Measurements from ENCODE around the gene COX8C. TPM values are rescaled to one million over a fixed set of nuclear protein-coding genes. Genes with fewer than 3 reads are reported as not detected.

The COX8C gene
- total RNA-seq, 1 experiment from 2014 or later = not detected

DNA sequence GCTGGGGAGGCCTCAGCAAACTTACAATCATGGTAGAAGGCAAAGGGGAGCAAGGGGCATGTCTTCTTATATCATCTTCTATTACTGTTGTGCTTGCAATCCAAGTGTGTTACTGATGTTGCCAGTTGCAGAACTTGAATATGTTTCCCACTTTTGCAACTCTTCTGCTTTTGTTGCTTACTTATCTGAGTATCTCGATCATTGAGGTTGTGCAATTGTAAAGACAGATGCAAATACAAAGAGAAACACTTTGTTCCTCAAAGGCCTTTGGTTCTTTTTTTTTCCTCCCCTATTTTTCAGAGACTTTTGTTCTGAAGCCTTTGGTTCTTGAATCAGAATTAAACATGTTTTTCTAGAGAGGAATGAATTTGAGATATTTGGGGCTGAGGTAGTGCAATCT, 3.7 kb upstream of the COX8C start:
- POLR2A ChIA-PET = no interaction called here
- H3K4me1 ChIP-seq (ENCODE audit: control insufficient read depth in 1 of 2, insufficient read depth in 2 of 2, low read length in 2 of 2) = no peaks in the 10 kb centered on the region

More for the DNA sequence above, 3.7 kb upstream of the COX8C start:
- no peak overlapping the region for H3K4me3 ChIP-seq (replicated peaks in 1 of 2; ENCODE audit: low read depth in 1 of 2, low read length in 2 of 2)
- DNase-seq (ENCODE audit: low read depth, low spot score) = no peak
- H4K20me1 ChIP-seq (ENCODE audit: insufficient read depth) = no peaks in the 10 kb centered on the region
- H3K27me3 ChIP-seq (ENCODE audit: insufficient read depth, low read length) = no peaks in the 10 kb centered on the region
- CTCF ChIA-PET = no interaction called here
- no peak overlapping the region for H3K27ac ChIP-seq (ENCODE audit: low read depth, low read length)
- no peak overlapping the region for H2AFZ ChIP-seq (ENCODE audit: low read depth, low read length, poor library complexity, severe bottlenecking)
- no peak for TF ChIP-seq EGR1 (IDR thresholded peaks at IDR 0.05; ENCODE audit: low read depth)
- TF ChIP-seq, protein P1, sequence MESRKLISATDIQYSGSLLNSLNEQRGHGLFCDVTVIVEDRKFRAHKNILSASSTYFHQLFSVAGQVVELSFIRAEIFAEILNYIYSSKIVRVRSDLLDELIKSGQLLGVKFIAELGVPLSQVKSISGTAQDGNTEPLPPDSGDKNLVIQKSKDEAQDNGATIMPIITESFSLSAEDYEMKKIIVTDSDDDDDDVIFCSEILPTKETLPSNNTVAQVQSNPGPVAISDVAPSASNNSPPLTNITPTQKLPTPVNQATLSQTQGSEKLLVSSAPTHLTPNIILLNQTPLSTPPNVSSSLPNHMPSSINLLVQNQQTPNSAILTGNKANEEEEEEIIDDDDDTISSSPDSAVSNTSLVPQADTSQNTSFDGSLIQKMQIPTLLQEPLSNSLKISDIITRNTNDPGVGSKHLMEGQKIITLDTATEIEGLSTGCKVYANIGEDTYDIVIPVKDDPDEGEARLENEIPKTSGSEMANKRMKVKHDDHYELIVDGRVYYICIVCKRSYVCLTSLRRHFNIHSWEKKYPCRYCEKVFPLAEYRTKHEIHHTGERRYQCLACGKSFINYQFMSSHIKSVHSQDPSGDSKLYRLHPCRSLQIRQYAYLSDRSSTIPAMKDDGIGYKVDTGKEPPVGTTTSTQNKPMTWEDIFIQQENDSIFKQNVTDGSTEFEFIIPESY (IDR thresholded peaks at IDR 0.05; ENCODE audit: extremely low read depth, insufficient replicate concordance, low read length) = no peak
- no peak for TF ChIP-seq POLR2AphosphoS5 (IDR thresholded peaks at IDR 0.05; ENCODE audit: low read depth, low read length)
- TF ChIP-seq SP1 (IDR thresholded peaks at IDR 0.05; ENCODE audit: low read depth) = no peak
- TF ChIP-seq, protein P2, sequence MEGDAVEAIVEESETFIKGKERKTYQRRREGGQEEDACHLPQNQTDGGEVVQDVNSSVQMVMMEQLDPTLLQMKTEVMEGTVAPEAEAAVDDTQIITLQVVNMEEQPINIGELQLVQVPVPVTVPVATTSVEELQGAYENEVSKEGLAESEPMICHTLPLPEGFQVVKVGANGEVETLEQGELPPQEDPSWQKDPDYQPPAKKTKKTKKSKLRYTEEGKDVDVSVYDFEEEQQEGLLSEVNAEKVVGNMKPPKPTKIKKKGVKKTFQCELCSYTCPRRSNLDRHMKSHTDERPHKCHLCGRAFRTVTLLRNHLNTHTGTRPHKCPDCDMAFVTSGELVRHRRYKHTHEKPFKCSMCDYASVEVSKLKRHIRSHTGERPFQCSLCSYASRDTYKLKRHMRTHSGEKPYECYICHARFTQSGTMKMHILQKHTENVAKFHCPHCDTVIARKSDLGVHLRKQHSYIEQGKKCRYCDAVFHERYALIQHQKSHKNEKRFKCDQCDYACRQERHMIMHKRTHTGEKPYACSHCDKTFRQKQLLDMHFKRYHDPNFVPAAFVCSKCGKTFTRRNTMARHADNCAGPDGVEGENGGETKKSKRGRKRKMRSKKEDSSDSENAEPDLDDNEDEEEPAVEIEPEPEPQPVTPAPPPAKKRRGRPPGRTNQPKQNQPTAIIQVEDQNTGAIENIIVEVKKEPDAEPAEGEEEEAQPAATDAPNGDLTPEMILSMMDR (IDR thresholded peaks at IDR 0.05 in 2 of 3, conservative IDR thresholded peaks at IDR 0.05 in 1 of 3; ENCODE audit: borderline replicate concordance in 1 of 3, insufficient read depth in 1 of 3, low read depth in 2 of 3, low read length in 2 of 3) = no peak
- no peak for TF ChIP-seq YY1 (IDR thresholded peaks at IDR 0.05; ENCODE audit: extremely low read depth, insufficient replicate concordance, low read depth, low read length)
- no peak for TF ChIP-seq RAD21 (IDR thresholded peaks at IDR 0.05; ENCODE audit: low read depth)
- no peak for TF ChIP-seq CEBPB (IDR thresholded peaks at IDR 0.05; ENCODE audit: low read depth)
- TF ChIP-seq, protein P3, sequence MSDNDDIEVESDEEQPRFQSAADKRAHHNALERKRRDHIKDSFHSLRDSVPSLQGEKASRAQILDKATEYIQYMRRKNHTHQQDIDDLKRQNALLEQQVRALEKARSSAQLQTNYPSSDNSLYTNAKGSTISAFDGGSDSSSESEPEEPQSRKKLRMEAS (IDR thresholded peaks at IDR 0.05) = no peak
- H3K79me2 ChIP-seq (ENCODE audit: insufficient read depth, low read length) = no peaks in the 10 kb centered on the region
- H3K9me3 ChIP-seq (ENCODE audit: control insufficient read depth in 1 of 2, insufficient read depth in 1 of 2, low read depth in 1 of 2, low read length in 2 of 2) = no peaks in the 10 kb centered on the region
- no peaks in the 10 kb centered on the region for H3K36me3 ChIP-seq (ENCODE audit: control insufficient read depth in 1 of 2, insufficient read depth in 2 of 2, low read length in 2 of 2)
- no peak overlapping the region for H3K9ac ChIP-seq (ENCODE audit: low read length)
- no peak overlapping the region for H3K4me2 ChIP-seq (ENCODE audit: low read length)
- ATAC-seq = no peak
- intact Hi-C loops (cut with micrococcal nuclease) = no loop called here
- RAD21 ChIA-PET (ENCODE audit: low non-redundant PET in 1 of 2, low total read pairs in 2 of 2, uncharacterized antibody in 2 of 2, unreplicated experiment in 2 of 2) = no interaction called here
- no TSS peak for BruUV-seq (replicated peaks)
- no peaks in the 10 kb centered on the region for H3K9me2 ChIP-seq (ENCODE audit: insufficient read depth)
